OCI-LY3 (cell line): ENCODE measurements around the gene PLA2G6.

Experiments used
- EZH2phosphoT487 ChIP-seq: fragments of 200-600 bp; shearing (Covaris generic); IDR thresholded peaks from 2 replicates; pipeline ENCODE4 v1.6.1; 2018; ENCODE audit warnings: antibody characterized with exemption, mixed run types, low read depth
- TF ChIP-seq, protein P1 (sequence below): fragments of 200-600, 300-600 bp; sonication (generic); IDR thresholded peaks from 2 replicates; pipeline ENCODE4 v1.5.1; 2014; ENCODE audit warnings: antibody characterized with exemption, low read length, low read depth

DNA sequence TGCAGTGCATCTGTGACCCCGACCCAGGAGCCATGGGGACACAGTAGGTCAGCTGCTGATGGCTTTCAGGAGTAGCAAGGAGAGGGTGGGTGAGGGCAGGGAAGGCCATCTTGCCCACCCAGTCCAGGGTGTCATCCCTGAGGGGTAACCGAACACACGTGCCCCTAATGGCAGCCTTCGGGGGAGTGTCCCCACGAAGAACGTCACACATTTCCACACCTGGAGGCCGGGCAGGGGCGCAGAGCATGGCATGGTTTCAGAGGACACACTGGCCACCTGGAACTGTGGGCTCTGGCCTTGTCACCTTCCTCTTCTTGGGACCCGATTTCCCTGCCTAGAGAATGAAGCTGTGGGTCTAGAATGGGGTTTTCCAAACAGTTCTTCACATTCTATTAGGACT, 51.8 kb downstream of the PLA2G6 start:
- TF ChIP-seq EZH2phosphoT487 = no peak
- TF ChIP-seq, protein P1, sequence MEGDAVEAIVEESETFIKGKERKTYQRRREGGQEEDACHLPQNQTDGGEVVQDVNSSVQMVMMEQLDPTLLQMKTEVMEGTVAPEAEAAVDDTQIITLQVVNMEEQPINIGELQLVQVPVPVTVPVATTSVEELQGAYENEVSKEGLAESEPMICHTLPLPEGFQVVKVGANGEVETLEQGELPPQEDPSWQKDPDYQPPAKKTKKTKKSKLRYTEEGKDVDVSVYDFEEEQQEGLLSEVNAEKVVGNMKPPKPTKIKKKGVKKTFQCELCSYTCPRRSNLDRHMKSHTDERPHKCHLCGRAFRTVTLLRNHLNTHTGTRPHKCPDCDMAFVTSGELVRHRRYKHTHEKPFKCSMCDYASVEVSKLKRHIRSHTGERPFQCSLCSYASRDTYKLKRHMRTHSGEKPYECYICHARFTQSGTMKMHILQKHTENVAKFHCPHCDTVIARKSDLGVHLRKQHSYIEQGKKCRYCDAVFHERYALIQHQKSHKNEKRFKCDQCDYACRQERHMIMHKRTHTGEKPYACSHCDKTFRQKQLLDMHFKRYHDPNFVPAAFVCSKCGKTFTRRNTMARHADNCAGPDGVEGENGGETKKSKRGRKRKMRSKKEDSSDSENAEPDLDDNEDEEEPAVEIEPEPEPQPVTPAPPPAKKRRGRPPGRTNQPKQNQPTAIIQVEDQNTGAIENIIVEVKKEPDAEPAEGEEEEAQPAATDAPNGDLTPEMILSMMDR = no peak
